Natural killer cell (primary cell): ENCODE measurements around the gene DDB1. TPM values are rescaled to one million over a fixed set of nuclear protein-coding genes. Genes with fewer than 3 reads are reported as not detected.

Experiments
- ATAC-seq, 3 donors: fragments of 150-1000 bp in 2 of 3; fragments of 200-7000 bp in 1 of 3; cut with Tn5 transposase; 1 replicate in 1 of 3; 2 replicates in 2 of 3; pipeline ENCODE4 v1.10.0; 2021; ENCODE audit warnings: mild to moderate bottlenecking in 2 of 3, moderate library complexity in 2 of 3
- DNase-seq, 2 donors: peaks; one replicate each; pipeline versions ENCODE4 v3.0.0 to v3.0.0-alpha.2; 2013 to 2021; ENCODE audit warnings: mixed read lengths in 1 of 2
- H3K27ac ChIP-seq: one replicate; pipeline ENCODE4 v1.5.1; 2013; ENCODE audit warnings: mild to moderate bottlenecking, low read length
- H3K27me3 ChIP-seq: one replicate; pipeline ENCODE4 v1.6.1; 2013; ENCODE audit warnings: low read length; ENCODE audit not compliant: control insufficient read depth, insufficient read depth
- H3K36me3 ChIP-seq: one replicate; pipeline ENCODE4 v1.6.1; 2013; ENCODE audit warnings: low read length; ENCODE audit not compliant: control insufficient read depth, insufficient read depth
- H3K4me1 ChIP-seq: one replicate; pipeline ENCODE4 v1.6.1; 2013; ENCODE audit warnings: low read length; ENCODE audit not compliant: control insufficient read depth, insufficient read depth
- H3K4me3 ChIP-seq: one replicate; pipeline ENCODE4 v1.5.1; 2013; ENCODE audit warnings: low read length
- H3K9me3 ChIP-seq: one replicate; pipeline ENCODE4 v1.6.1; 2013; ENCODE audit warnings: low read length; ENCODE audit not compliant: control insufficient read depth, insufficient read depth
- H3K27ac Mint-ChIP-seq, 2 donors: one replicate each; pipeline ENCODE4 v1.8.0; 2022; ENCODE audit warnings: mild to moderate bottlenecking in 2 of 2, mixed read lengths in 2 of 2, moderate library complexity in 1 of 2
- H3K27me3 Mint-ChIP-seq, 2 donors: one replicate each; pipeline ENCODE4 v1.8.0; 2022; ENCODE audit warnings: low read depth in 2 of 2, mixed read lengths in 2 of 2
- H3K36me3 Mint-ChIP-seq: one replicate; pipeline ENCODE4 v1.8.0; 2022; ENCODE audit warnings: mixed read lengths
- H3K4me1 Mint-ChIP-seq, 2 donors: one replicate each; pipeline ENCODE4 v1.8.0; 2022; ENCODE audit warnings: mixed read lengths in 2 of 2
- H3K4me3 Mint-ChIP-seq: one replicate; pipeline ENCODE4 v1.8.0; 2022; ENCODE audit warnings: mild to moderate bottlenecking, moderate library complexity, mixed read lengths
- H3K9me3 Mint-ChIP-seq, 2 donors: one replicate each; pipeline ENCODE4 v1.8.0; 2022; ENCODE audit warnings: mixed read lengths in 2 of 2
- WGBS: methylation state at CpG from one replicate; pipeline ENCODE4 v1.1.7; 2013; ENCODE audit warnings: missing lambda C conversion rate; ENCODE audit not compliant: insufficient coverage; 5-methylcytosine and 5-hydroxymethylcytosine counted together
- intact Hi-C: fragments of 100-400 bp; cut with micrococcal nuclease; formaldehyde crosslinking; loops from one replicate; pipeline ENCODE4 v1.14.2; 2022
- total RNA-seq, 4 donors: library from RNA; stranded (reverse); fragments of 120-200 nt in 1 of 4; gene quantifications; one replicate each; pipeline versions ENCODE4 v1.2.3 to v1.2.4, GENCODE V29; 2013 to 2022
- TF ChIP-seq, protein P1 (sequence below): fragments of 200-600 bp; IDR thresholded peaks from one replicate; pipeline ENCODE4 v1.8.0; 2022; ENCODE audit warnings: antibody characterized with exemption

The DDB1 gene
- total RNA-seq, 3 donors from 2014 or later (not counting 1 experiment from before 2014, with no cell fraction given): 170 to 233 (median 229) TPM

DNA sequence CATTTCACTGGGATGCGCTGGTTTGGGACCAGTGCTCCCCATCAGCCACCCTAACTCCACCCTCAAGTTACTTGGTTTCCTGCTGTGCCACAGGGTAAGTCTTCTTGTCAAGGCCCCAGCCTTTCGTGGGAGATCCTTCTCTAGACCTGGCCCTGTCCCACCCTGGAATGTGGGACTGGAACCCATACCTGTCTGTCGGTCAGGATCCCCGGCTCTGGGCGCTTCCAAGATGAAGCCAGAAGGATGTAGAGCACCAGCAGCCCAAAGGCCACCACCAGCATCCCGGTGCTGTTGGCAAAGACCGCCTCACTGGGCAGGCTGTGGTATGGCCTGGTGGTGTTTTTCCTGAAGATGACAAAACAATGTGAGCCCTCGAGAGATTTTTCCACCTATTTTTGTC is 17.9 kb upstream of the DDB1 start:
- TF ChIP-seq, protein P1, sequence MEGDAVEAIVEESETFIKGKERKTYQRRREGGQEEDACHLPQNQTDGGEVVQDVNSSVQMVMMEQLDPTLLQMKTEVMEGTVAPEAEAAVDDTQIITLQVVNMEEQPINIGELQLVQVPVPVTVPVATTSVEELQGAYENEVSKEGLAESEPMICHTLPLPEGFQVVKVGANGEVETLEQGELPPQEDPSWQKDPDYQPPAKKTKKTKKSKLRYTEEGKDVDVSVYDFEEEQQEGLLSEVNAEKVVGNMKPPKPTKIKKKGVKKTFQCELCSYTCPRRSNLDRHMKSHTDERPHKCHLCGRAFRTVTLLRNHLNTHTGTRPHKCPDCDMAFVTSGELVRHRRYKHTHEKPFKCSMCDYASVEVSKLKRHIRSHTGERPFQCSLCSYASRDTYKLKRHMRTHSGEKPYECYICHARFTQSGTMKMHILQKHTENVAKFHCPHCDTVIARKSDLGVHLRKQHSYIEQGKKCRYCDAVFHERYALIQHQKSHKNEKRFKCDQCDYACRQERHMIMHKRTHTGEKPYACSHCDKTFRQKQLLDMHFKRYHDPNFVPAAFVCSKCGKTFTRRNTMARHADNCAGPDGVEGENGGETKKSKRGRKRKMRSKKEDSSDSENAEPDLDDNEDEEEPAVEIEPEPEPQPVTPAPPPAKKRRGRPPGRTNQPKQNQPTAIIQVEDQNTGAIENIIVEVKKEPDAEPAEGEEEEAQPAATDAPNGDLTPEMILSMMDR: no peak
- H3K36me3 ChIP-seq: peaks cover 48% of the 10 kb centered on the region
- WGBS: 93% methylated on average over 8 of the region's 8 CpGs

DNA sequence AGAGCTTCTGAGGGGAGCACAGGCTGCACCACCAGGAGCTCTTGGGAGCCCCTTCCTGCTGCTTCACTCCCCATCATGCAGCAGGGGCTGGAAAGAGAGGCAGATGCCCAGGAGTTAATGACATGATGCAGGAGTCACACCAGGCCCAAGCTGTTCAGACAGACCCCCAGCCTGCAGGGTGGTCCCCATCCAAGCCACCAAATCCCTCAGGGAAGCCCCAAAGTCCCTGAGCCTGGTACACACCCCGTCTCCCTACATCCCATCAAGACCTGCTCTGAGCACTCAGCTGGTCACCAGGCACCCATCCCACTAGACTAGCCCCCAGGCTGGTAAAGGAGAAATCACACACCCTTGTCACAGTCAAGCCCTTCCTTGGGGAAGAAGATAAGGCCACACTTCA is 17.4 kb upstream of the DDB1 start:
- intact Hi-C loops: no loop called here
- TF ChIP-seq, protein P1: no peak
- H3K4me1 Mint-ChIP-seq: peaks cover 0 to 10% of the 10 kb centered on the region in 2 donors
- no peaks in the 10 kb centered on the region for H3K4me1 ChIP-seq
- H3K36me3 Mint-ChIP-seq: no peaks in the 10 kb centered on the region
- peaks cover 48% of the 10 kb centered on the region for H3K36me3 ChIP-seq
- WGBS: 100% methylated on average over 1 of the region's 1 CpG
- H3K27me3 Mint-ChIP-seq: no peaks in the 10 kb centered on the region
- ATAC-seq (no peak), DNase-seq (no peak)
- no peak overlapping the region for H3K4me3 ChIP-seq
- no peak overlapping the region for H3K27ac Mint-ChIP-seq
- no peaks in the 10 kb centered on the region for H3K9me3 ChIP-seq
- H3K27ac ChIP-seq: no peak overlapping the region
- H3K27me3 ChIP-seq: no peaks in the 10 kb centered on the region
- no peaks in the 10 kb centered on the region for H3K9me3 Mint-ChIP-seq
- no peak overlapping the region for H3K4me3 Mint-ChIP-seq

More for the DNA sequence above, 17.9 kb upstream of the DDB1 start:
- H3K4me1 Mint-ChIP-seq: peaks cover 0 to 10% of the 10 kb centered on the region in 2 donors
- H3K27me3 Mint-ChIP-seq: no peaks in the 10 kb centered on the region
- no peaks in the 10 kb centered on the region for H3K9me3 Mint-ChIP-seq
- Histone ChIP-seq H3K4me3 (no peak overlapping the region), H3K27me3 (no peaks in the 10 kb centered on the region), H3K27ac (no peak overlapping the region), H3K9me3 (no peaks in the 10 kb centered on the region), H3K4me1 (no peaks in the 10 kb centered on the region)
- H3K4me3 Mint-ChIP-seq: no peak overlapping the region
- no peaks in the 10 kb centered on the region for H3K36me3 Mint-ChIP-seq
- ATAC-seq (no peak), DNase-seq (no peak)
- no peak overlapping the region for H3K27ac Mint-ChIP-seq
- intact Hi-C loops: no loop called here

- Histone ChIP-seq H3K36me3 (peaks cover 48% of the 10 kb centered on the region), H3K4me1 (no peaks in the 10 kb centered on the region), H3K4me3 (no peak overlapping the region), H3K27me3 (no peaks in the 10 kb centered on the region), H3K9me3 (no peaks in the 10 kb centered on the region), H3K27ac (no peak overlapping the region)
- H3K27me3 Mint-ChIP-seq: no peaks in the 10 kb centered on the region
- no peaks in the 10 kb centered on the region for H3K36me3 Mint-ChIP-seq
- DNase-seq (no peak), ATAC-seq (no peak)
- 97% methylated on average over 10 of the region's 10 CpGs for WGBS
- no peak overlapping the region for H3K27ac Mint-ChIP-seq
- no peaks in the 10 kb centered on the region for H3K9me3 Mint-ChIP-seq
- TF ChIP-seq, protein P1: no peak
- H3K4me3 Mint-ChIP-seq: no peak overlapping the region
- intact Hi-C loops: no loop called here
- H3K4me1 Mint-ChIP-seq: peaks cover 0 to 10% of the 10 kb centered on the region in 2 donors
These were observed 17.0 kb upstream of the DDB1 start for GRCh38 chr11:61349916-61350315.

GRCh38 chr11:61349189-61349751 is 16.4 kb upstream of the DDB1 start:
- Mint-ChIP-seq H3K9me3 (no peaks in the 10 kb centered on the region), H3K27me3 (no peaks in the 10 kb centered on the region), H3K4me1 (peaks cover 0 to 10% of the 10 kb centered on the region in 2 donors), H3K4me3 (no peak overlapping the region), H3K36me3 (no peaks in the 10 kb centered on the region), H3K27ac (no peak overlapping the region)
- peaks cover 48% of the 10 kb centered on the region for H3K36me3 ChIP-seq
- H3K27ac ChIP-seq: no peak overlapping the region
- H3K9me3 ChIP-seq: no peaks in the 10 kb centered on the region
- ATAC-seq (no peak), DNase-seq (no peak)
- no peaks in the 10 kb centered on the region for H3K27me3 ChIP-seq
- TF ChIP-seq, protein P1: no peak
- H3K4me3 ChIP-seq: no peak overlapping the region
- no peaks in the 10 kb centered on the region for H3K4me1 ChIP-seq
- 95% methylated on average over 12 of the region's 12 CpGs for WGBS
- intact Hi-C loops: no loop called here
